ENCODE results near the gene SERPINE1.
A peak's percentile ranks its signal among the peaks of the same experiment; 100 is the strongest.

The SERPINE1 gene

DNA sequence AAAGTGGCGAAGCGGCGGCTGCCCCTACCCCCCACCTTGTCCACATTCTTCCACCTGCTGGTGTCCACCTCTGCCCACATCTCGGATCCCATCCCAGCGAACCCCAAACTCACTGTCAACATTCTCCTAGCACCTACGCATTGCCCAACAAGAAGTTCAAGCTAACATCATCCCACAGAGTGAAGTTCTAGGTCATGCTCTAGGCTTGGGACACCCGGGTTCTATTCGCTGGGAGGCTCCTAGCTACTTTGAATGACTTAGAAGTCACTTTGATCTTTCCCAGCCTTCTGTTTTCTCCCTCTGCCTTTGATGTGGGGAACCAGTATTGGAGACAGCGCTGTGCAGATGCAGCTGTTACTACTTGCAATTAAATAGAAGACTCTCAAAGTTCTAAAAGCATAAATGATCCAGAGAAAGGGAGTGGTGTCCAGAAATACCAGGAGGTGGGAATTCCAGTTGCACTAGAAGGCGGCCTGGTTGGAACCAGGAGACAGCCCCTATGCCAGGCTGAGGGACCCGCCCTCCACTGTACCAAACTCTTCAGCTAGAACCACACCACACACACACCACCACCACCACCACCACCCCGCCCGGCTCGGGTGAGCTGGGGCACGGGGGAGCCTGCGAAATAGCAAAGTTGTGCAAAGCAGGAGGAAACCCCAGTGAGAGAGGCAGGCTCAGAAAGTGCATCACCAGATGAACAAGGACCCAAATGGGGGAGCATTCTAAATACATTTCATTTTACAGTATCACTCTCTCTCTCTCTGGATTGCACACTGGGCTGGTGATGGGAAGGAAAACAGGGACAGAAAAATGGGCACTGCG is 43.9 kb downstream of the SERPINE1 start:
- no peak for DNase-seq (ENCODE audit: low read depth)

DNA sequence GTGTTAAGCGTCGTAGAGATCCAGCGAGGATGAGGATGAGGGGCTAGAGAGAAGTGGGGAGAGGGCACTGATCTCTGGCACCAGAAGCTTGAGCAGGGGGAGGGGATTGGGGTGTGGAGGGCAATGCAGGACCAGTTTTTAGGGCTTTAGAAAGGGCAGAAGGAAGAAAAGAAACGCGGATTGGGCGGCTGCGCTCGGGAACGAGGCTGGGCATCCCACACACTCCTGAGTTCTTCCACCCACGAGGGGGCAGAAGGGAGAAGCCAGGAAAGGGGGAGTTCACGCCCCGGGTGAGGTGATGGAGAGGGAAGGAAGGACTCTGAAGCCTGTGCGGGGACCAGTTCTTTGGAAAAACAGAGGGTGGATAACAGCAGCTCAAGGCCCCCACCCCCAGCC is 44.5 kb downstream of the SERPINE1 start:
- no peak for DNase-seq (ENCODE audit: low read depth)

DNA sequence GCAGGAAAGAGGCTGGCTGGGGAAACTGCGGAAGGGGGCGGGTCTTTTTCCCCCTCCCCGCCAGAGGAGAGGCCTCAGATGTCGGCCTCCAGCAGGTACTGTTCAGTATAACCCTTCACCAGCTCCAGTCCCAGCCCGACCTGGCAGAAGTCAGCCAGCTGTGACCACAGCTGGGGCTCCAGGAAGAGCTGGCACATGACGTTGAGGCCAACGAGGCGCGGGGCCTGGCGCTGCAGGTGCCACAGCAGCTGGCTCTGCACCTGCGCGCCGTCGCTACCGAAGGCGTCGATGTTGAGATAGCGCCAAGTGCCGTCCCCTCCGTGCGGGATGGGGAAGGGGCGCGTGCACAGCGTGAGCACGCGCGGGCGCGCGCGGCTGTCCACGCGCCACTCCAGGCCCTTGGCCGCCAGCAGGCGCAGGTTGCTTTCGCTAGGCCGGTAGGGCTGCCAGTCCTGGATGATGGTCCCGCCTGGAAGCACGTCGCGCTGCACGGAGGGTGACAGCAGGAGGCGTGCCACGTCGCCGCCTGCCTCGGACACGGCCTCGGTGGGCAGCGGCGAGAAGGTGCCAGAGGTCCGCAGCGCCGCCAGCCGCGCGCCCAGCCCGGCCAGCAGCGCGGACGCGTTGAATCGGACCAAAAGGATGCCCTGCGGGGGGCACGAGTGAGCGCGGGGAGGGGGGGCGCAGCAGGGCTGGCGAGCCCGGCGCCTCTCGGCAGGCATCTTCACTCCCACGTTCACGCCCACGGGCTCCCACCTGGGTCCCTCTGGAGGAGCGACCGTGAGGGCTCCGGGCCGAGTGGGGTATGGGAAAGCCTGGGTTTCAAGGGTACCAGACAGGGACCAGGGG is 45.3 kb downstream of the SERPINE1 start:
- no peak for DNase-seq (ENCODE audit: low read depth)

DNA sequence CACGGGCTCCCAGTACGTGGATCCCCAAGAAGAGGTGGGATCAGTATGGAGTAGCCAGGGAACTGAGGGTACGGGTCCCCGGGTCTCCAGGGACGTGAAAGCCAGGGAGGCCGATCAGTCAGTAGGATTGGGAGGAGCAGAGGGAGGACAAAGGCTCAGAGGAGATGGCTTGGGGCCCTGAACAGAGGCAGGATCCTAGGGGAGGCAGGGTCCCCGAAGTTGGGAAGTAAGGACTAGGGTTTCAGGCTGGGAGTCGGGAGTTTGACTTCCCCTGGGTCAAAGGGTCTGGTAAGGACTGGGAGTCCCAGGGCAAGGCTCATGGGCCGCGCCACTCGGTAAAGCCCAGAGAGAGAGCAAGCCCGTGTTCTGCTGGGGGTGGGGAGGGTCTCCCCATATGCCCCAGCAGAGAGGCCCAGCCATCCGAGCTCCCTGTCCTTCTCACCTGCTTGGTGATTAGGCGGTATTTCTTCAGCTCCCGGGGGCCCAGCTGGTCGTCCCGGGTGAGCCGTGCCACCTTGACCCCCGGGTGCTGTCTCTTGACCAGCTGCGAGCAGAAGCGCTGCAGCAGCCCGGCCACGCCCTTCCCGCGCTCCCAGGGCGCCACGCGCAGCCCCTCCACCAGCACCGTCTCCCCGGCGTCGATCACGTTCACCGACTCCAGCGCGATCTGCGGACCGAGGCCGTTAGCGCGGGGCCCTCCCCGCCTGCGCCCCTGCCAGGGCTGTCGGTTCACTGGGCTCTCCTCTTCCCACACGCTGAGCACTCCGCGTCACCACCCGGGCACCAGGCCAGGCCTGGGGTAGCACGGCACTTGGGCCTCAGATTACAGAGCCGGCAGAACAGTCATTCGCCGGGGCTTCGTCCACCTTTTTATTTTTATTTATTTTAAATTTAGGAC is 46.2 kb downstream of the SERPINE1 start:
- DNase-seq (ENCODE audit: low read depth) = no peak

DNA sequence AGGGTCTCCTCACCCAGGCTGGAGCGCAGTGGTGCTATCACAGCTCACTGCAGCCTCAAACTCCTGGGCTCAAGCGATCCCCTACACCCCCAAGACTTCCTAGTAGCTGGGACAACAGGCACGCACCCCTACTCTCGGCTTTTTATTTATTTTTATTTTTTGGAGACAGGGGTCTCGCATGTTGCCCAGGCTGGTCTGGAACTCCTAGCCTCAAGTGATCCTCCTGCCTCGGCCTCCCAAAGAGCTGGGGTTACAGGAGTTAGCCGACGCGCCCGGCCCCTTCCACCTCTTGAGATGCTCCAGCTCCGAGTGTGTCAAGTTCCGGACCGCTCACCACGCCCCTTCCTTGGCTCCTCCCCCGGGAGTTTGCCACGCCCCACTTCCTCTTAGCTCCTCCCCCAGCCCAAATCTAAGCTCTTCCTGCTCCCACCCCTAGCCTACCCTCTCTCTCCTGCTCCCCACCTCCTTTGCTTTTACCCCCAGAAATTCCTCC is 46.9 kb downstream of the SERPINE1 start:
- peak; percentile 49 for DNase-seq (ENCODE audit: low read depth)

DNA sequence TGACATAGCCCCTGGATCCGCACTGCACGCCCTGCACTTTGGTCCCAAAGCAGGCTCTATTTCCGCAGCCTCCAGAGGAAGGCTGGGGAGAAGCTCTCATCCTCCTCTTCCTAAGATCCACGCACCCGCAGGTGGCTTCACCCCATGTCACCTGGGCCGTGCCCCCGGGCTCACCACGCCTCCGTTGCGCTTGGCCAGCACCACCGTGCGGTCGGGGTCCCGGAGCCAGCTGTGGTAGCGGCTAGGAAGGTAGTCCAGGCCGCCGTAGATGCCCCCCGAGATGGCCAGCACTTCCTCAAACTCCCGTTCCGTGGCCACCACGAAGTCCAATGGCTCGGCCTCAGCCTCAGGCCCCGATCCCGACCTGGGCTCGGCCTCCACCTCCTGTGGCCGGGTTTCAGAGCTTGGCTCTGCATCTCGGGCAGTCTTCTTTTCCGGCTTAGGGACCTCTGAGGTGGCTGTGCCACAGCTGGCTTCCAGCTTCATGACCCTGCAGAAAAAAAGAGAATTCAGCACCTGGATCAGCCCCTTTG is 47.5 kb downstream of the SERPINE1 start:
- DNase-seq (ENCODE audit: low read depth) = no peak

DNA sequence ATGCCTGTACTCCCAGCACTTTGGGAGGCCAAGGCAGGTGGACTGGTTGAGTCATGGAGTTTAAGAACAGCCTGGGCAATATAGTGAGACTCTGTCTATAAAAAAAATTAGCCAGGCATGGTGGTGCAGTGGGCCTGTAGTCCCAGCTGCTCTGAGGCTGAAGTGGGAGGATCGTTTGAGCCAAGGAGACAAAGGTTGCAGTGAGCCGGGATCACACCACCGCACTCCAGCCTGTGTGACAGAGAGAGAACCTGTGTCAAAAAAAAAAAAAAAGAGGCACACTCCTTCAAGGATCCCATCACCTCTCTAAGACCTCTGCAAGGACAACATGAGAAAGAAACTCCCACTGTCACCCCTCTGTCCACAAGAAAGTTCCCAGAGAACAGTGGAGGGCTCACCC is 48.8 kb downstream of the SERPINE1 start:
- DNase-seq (ENCODE audit: low read depth) = no peak

DNA sequence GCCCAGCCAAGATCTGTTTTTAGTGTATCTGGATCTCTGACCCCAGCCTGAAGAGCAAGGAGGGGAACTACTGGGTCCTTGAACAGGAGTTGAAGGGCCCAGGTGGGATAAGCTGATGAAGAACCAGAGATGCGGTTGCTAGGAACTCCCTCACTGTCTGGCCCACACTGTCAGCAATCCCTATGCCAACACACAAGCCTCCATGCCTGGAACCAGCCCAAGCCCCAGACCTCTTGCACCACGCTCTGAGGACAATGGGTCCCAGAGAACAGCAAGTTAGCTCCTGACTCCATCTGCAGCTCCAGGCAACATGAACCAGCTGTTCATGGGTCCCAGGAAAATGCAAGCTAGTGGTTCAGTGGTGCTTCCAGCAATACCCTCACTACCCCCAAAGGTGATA is 50.7 kb downstream of the SERPINE1 start:
- no peak for DNase-seq (ENCODE audit: low read depth)

DNA sequence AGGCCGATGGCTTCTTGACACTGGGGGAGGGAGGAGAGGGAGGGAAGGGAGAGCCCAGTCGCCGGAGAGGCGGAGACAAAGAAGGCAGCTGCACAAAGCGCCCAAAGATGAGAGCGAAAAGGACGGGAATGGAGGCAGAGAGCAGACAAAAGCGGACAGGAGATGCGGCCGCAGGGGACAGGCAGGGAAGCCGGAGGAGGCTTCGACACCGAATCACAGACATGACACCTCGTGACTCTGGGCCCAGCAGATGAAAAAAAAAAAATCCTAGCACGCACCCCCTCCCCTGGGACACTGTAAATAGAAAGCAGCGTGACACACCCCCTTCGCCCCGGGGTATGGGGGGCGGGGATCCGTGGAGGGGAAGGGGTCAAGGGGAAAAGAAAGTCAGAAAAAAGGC is 52.2 kb downstream of the SERPINE1 start:
- no peak for DNase-seq (ENCODE audit: low read depth)

DNA sequence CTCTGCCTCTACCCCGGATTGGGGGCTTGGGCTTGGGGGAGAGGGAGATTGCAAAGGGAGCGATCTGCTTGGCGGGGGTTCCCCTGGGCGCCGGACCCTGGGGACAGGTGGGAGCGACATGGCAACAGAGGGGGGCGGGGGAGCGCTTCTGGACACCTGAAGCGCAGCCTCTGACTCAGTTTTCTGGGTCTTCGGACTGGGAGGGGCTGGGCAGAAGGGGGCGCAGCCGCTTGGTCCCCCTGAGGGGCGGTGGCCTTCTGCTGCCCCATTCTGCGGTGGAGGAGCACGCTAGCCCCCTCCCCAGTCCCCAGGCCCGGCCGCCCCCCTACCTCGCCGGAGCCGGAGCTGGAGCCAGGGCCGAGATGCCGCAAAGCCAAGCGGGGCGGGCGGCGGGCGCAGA is 52.8 kb downstream of the SERPINE1 start:
- DNase-seq (ENCODE audit: low read depth) = no peak

DNA sequence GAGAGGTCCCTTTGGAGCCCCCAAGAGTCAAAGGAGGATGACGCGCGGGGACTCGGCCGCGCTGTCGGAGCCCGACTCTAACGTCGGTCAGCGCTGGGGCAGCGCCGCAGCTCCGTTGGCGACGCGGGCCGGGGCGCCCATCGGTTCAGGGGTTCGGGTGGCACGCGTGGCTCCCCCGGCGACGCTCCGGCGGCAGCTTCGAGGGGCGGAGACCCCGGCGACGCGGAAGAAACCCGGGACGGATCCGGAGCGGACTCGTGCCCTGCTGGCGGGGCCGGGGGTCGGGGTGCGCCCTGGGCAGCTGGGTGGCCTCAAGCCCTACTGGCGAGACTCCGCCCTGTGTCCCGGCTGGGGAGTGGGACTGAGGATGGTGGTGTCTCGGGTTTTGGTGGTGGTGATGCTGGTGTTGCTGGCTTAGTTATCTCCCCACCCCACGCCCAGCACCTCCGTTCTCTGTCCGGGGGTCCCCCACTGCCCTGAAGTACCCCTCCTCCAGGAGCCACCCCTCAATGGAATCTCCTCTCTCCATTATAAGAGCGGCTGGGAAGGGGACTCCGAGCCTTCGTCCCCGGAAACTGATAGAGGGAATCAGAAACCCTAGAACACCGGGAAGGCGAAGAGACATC is 53.3 kb downstream of the SERPINE1 start, which contains the start of gene NAT16:
NAT16 (minus strand) TSS at position 164 of the 626 bp plus-strand sequence. CDS start 5,486 bp downstream, outside the sequence.
- no peak for DNase-seq (ENCODE audit: low read depth)

DNA sequence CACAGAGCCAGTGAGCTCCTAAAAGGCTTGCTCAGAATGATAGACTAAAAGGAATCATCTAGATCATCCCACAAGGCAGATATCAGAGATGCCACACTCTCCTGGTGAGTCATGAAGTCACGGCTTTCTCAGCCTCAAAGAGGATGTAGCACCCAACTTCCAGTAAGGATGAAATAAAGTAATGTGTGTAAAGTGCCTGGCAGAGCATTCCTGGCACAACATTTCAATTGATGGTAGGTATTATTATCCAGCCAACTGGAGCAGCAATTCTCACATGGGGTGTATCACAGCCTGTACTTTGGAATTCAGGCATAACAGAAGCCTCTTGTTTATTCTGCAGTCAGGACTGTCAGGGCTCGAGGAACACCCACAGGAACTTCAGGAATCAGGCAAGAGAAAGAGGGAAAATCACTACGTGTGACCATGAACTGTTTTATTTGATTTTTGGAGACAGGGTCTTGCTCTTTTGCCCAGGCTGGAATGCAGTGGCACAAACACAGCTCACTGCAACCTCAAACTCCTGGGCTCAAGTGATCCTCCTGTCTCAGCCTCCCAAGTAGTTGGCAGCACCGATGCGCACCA is 58.4 kb downstream of the SERPINE1 start:
- no peak for DNase-seq (ENCODE audit: low read depth)

DNA sequence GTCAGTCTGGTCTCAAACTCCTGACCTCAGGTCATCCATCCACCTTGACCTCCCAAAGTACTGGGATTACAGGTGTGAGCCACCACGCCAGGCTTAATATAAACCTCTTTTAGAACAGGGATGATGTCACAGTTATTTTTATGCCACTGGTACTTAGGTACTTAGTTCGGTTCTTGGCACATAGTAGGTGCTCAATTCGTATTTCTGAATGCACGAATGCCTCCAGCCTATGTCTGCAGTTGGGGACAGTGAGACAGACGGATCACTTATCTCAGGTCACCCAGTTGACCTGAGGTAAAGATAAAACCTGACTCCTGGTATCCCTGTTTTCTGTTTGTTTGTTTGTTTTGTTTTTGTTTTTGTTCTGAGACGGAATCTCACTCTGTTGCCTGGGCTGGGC is 59.3 kb downstream of the SERPINE1 start:
- no peak for DNase-seq (ENCODE audit: low read depth)

DNA sequence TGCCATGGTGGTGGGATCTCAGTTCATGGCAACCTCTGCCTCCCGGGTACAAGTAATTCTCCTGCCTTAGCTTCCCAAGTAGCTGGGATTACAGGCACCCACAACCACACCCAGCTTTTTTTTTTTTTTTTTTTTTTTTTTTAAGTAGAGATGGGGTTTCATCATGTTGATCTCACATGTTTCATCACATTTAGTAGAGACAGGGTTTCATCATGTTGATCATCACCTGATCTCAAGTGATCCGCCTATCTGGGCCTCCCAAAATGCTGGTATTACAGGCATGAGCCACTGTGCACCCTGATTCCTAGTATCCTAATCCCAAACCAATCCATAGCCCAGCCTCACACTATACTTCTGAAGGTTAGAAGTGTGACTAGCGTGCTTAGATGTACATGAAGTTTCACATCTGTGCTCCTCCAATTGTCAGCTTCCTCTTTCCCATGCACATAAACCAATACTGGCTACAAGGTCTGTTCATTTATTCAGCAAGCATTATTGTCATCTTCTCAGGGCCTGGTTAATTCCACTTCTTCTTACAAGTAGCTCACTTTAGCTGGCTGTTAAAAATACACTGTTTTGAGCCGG is 60.0 kb downstream of the SERPINE1 start:
- DNase-seq (ENCODE audit: low read depth) = no peak

Data from stimulated activated CD8-positive, alpha-beta memory T cell treated with anti-CD3 and anti-CD28 coated beads, Interleukin-7, amount 100 ng/mL, for 24 hours (primary cell).